GM10847 (cell line): ENCODE data around the gene RAB40C.

Source experiments
- POLR2A ChIP-seq: IDR thresholded peaks from 2 replicates; pipeline ENCODE4 v1.6.1; 2011; ENCODE audit not compliant: insufficient read length; ENCODE audit errors: extremely low read depth

Gene RAB40C

DNA sequence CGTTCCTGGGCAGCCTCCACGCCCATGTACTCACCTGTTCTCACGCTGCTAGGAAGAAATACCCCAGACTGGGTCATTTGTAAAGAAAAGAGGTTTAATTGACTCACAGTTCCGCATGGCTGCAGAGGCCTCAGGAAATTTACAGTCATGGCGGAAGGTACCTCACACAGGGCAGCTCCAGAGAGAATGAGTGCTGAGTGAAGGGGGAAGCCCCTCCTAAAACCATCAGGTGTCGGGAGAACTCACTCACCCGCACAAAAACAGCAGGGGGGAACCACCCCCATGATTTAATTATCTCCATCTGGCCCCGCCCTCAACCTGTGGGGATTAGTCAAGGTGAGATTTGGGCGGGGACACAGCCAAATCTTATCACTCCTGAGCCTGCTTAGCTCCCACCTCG, 18.2 kb downstream of the RAB40C start:
- TF ChIP-seq POLR2A: no peak

DNA sequence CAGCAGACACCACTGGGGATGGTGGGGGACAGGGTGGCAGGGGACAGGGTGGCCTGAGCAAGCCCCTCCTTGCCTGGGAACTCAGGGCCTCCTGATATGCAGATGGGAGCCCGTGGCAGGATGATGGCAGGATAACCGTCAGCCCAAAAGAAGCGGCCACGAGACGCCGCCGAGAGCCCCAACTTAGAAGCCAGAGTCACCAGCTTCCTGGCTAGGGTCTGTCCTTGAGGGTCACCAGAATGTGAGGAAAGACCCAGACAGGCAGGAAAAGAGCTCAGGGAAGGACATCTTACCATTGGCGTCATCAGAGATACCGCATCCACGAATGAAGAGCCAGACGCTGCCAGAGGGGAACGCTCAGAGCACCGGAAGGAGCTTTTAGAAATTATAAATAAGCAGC, 19.4 kb downstream of the RAB40C start:
- no peak for TF ChIP-seq POLR2A

DNA sequence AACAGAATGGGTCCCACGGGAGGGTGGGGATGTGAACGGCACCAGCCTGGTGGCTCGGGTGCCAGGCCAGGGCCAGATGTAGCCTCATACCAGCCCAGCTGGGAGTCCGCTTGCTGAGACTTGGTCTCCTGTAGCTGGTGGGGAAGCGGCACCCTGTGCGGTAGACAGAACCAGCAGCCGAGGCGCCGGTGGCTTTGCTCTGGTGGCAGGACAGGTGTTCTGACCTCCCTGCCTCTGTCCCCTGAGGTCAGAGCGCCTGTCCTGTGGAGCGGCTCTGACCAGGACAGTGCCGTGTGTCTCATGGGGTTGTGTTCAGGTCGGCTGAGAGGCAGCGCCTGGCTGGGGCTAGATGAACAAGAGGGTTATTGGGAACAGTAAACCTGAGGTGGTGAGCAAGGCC, 20.1 kb downstream of the RAB40C start:
- no peak for TF ChIP-seq POLR2A

DNA sequence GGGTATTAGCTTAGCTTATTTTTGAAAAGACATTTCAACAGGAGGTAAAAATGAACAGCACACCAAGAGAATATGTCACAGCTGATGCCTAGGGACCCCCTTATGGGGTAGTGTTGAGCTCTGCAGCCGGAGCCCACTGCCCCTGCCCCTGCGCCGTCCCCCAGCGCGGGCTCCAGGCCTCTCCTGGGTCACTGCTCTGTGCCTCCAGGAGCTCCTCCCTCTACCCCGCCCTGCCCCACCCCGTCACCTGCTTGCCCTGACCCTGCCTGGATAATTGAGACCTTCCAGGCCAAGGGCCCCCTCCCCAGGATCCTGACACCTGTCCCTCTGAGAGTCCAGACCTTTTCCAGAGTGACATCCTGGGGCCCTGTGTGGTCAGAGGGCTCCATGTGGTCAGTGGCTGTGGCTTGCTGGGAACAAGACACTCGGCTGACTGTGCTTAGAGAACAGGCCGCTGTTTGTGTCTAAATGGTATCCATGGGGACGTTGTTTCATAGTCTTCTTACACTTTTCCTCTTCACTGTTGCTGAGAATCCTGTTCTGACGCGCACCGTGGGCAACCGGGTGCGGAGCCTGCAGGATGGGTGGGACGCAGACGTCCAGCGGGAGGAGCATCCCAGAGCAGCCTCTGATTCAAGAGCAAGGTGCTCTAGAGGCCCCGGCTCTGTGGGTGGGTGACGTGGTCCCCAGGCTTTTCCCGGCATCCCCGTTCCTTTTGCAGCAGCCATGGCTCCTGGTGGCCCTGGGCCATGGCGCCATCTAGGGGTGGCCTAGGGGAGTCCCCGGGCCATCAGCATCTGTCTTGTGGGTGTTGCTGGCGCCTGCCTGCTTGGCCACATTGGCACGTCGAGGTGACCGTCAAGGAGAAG, 20.9 kb downstream of the RAB40C start:
- TF ChIP-seq POLR2A: no peak

DNA sequence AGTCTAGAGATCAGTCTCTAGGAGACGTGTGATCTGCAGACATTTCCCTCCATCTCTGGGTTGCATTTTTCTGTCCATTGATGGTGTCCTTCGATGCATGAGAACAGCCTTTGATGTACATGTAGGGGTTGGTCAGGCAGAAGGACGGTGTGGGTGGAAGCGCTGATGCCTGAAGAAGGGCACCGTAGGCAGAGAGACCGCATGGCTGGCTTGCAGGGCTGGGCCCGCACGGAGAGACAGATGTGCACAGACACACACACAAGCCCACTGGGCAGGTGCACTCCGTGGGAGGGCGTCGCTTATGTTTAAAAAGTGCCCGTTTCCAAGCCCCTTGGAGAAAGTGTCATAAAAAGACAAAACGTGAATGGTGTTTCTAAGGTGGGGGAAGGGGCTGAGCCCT, 25.3 kb downstream of the RAB40C start:
- TF ChIP-seq POLR2A: no peak

DNA sequence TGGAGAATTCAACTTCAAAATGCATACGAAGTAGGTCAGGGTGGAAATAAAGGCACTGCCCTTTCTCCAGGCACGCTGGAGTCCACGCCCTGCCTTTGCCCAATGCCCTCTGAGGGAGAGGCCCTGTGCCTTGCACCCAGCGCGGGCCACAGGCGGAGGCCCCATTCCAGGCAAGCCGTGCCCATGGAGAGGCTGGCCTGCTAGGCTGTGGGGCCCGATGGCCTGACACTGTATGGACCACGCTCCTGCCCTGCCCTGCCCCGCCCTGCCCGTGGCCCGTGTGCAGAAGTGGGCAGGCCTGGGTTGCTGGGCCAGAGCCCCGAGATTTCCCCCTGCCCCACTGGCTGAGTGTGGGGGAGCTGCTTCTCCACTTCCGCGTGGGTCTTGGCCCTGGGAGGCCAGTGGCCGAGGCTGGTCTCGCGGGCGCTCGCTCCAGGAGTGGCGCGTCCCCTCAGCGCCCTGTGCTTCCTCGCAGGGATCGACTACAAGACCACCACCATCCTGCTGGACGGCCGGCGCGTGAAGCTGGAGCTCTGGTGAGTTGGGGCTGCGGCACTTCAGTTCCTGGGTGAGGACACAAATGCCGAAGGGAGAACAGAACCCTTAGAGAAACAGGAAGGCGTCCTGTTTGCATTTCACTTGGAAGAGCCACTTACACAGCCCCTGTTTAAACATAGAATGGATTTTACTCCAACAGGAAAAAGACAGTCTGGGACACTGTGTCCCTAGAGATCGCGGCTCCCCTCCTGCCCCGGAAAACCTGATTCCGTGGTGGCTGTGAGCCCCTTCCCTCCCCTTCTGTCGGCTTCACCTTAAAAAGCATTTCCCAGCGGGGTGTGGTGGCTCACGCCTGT, 27.1 kb downstream of the RAB40C start:
- TF ChIP-seq POLR2A: no peak

DNA sequence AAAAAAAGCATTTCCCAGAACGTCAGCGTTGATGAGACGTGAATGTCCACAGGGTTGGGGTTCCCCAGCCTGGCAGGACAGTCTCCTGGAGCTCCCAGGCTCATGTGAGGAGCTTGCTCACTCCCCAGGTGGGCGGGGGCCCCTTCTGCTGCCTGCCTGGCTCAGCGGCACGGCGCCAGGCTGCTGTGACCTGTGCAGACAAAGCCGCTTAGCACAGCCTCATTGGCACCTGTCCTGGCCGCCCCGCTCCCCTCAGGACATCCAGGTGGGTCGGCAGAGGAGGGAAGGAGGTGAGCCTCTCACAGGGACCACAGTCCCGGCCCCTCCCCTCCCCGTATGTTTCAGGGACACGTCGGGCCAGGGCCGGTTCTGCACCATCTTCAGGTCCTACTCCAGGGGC, 28.0 kb downstream of the RAB40C start:
- no peak for TF ChIP-seq POLR2A

DNA sequence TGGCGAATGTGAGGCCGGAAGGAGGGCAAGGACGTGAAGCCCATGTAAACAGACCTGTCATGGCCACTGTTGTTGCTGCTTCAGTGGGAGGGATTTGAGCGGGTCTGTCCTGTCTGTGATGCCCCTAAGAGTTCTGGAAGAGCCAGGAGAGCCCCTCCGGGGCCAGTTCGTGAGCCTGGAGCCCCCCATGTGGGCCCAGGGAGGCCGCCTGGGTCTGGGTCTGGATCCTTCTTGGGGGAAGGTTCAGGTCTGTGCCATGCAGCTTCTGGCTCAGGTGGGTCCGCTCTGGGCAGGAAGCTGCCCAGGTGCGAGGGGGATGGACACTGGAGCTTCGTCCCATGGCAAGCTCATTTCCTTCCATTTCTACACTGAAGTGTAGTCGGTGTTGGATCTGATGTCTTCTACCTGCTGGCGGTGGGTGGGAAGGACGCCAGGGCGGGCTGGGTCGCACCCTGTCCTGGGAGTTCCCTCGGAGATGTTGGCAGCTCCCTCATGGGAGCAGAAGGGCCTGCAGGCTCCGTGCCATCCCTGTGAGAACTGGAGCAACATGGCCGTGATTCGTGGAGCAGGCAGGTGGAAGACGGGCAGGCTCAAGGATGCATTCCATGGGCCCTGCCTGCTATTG, 29.7 kb downstream of the RAB40C start:
- no peak for TF ChIP-seq POLR2A

DNA sequence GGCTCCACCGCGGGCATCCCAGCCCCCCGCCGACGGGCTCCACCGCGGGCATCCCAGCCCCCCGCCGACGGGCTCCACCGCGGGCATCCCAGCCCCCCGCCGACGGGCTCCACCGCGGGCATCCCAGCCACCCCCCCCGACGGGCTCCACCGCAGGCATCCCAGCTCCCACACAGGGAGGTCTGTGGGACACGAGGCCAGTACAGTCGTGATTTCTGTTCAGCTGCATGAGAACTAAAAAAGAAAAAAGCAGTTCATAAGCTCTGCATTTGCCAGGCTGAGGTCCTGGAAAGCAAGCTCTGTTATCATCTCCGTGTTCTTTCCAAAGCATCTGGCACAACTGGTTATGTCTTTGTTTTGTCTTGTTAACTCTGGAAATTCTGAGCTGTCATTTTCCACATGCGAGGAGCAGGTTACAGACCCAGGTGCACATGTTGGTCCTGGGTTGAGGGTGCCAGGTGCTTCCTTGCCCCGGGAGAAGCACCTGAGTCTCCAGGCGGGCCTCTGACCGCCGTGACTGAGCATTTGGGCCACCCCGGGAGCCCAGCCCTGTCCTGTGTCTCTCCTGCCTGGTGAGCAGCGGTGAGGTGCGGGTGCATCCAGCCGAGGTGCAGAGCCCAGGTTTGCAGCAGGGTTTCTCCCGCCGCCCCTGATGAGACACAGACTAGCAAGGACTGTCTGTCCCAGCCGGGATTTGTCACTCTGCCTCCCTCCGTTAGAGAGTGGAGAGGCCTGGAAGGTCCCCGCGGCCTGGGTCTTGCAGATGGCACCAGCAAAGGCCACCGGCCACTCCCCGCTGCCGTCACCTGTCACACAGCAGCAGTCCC, 31.0 kb downstream of the RAB40C start:
- TF ChIP-seq POLR2A: no peak

DNA sequence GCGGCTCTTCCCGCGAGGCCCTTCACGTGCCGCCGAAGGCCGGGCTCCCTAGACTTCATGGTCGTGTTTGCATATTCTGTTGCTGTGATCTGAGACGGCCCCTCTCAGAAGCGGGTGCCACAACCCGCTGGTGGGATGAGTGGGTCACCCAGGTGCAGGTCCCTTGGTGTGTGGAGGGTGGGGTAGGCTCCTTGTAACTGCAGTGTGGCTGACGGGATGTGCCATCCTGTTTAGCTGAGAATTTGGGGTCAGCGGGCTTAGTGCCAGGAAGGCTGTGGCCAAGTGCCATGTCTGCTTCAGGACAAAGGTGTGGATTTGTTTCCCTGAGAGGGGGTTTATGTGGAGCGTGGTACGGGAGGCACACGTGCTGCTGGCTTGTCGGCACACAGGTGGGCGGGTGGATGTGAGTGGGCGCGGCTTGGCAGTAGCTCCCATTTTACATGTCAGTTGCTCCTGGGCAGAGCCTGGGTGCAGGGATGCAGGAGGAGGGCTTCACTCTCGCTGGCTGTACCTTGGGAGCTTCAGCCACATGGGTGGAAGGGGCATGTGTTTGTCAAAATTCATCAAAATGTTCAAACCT, 31.8 kb downstream of the RAB40C start:
- no peak for TF ChIP-seq POLR2A

DNA sequence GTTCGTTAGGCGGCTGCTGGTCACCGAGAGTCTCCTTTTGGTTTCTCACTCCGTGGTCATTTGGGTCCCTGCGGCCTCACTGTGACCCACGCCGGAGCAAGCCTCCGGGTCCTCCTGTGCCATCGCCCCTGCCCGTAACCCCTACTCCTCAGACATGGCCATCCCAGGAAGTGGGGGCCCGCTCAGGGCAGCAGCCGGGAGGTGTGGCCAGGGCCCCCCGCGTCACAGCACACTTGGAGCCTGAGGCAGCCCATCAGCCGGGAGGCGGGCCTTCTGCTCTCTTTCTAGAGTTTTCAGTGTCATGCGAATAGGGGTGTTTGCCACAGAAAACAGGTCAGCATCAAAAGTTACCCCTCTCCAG, 33.0 kb downstream of the RAB40C start:
- no peak for TF ChIP-seq POLR2A

DNA sequence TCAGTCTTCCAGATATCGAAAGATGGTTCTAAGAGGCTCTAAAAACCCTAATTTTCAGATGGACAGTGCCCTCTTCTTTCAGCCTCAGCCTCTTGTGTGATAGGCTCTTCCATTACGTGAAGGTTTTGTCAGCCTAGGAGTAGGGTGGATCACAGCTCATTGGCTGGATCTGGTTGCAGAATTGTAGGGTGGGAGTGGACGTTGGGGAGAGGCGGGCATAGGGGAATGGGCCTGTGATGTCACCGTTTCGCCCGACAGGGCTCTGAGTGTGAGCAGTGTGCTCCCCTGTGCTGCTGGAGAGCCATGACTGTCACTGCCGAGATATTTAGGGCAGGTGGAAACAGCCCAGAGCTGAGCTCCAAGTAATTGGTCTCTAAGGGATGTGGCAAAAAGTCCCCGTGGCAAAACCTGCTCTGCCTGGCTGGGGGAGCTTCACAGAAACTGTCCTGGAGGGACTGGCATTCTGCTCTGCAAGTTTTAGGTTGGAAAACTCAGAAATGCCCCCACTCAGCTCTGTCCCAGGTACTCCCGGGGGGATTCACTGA, 34.7 kb downstream of the RAB40C start:
- TF ChIP-seq POLR2A: no peak

DNA sequence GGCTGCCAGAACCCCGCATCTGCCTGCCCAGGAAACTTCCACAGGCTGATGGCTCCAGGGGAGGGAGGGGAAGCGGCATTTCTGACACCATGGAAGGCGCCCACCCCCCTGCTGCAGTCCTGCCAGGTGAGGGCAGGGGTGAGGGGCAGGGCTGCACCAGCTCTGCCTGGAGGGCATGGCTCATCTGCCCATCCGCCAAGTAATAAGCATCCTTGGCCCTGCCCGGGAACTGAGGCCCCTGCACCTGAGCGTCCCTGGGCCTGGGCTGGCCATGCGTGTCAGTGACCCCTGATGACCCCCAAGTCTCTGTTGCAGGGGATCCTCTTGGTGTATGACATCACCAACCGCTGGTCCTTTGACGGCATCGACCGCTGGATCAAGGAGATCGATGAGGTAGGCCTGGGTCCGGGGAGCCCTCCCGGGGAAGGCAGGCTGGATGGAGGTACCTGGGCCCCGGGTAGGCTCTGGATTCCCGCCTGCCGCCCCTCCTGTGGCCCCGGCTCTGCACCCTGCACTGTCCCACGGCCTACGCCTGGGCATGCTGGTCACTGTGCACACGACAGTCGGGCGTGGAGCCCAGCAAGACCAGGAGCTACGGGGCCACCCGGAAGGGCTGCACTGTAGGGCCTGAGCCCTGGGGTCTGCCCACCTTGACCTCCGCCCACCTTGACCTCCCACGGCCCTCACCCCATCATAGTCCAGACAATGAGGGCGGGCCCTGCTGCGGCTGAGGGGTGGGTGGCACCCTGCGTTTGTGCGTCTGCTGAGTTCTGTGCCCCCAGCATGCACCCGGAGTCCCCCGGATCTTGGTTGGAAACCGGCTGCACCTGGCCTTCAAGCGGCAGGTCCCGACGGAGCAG, 35.5 kb downstream of the RAB40C start:
- no peak for TF ChIP-seq POLR2A
